Neural progenitor cell (in vitro differentiated cells): Measurements from ENCODE around the gene ITM2C. TPM values are rescaled to one million over a fixed set of nuclear protein-coding genes. Genes with fewer than 3 reads are reported as not detected.
A peak's percentile ranks its signal among the peaks of the same experiment; 100 is the strongest.

Experiments used
- DNase-seq: peaks from one replicate; pipeline ENCODE4 v3.0.0-alpha.2; 2016; ENCODE audit warnings: low spot score
- H2AFZ ChIP-seq: fragments of 200-600 bp; sonication (generic); replicated peaks from 2 replicates; pipeline ENCODE4 v1.6.1; 2016; ENCODE audit warnings: antibody characterized with exemption
- H3F3A ChIP-seq: fragments of 200-600 bp; sonication (generic); 2 replicates; pipeline ENCODE4 v1.6.1; 2016; ENCODE audit warnings: antibody characterized with exemption, low read depth
- H3K27ac ChIP-seq: fragments of 200-600 bp; sonication (generic); 2 replicates; pipeline ENCODE4 v1.5.1; 2016; ENCODE audit warnings: mild to moderate bottlenecking
- H3K27me3 ChIP-seq: fragments of 200-600 bp; sonication (generic); 2 replicates; pipeline ENCODE4 v1.6.1; 2016; ENCODE audit warnings: mild to moderate bottlenecking, moderate library complexity
- H3K36me3 ChIP-seq: fragments of 200-600 bp; sonication (generic); 2 replicates; pipeline ENCODE4 v1.5.1; 2016
- H3K4me1 ChIP-seq: fragments of 200-600 bp; sonication (generic); 2 replicates; pipeline ENCODE4 v1.6.1; 2016; ENCODE audit warnings: mixed run types
- H3K4me2 ChIP-seq: fragments of 200-600 bp; sonication (generic); 2 replicates; pipeline ENCODE4 v1.6.1; 2016
- H3K4me3 ChIP-seq: fragments of 200-600 bp; sonication (generic); 2 replicates; pipeline ENCODE4 v1.5.1; 2016
- H3K79me2 ChIP-seq: fragments of 200-600 bp; sonication (generic); 2 replicates; pipeline ENCODE4 v1.6.1; 2016; ENCODE audit warnings: low read depth
- H3K9ac ChIP-seq: fragments of 200-600 bp; sonication (generic); 2 replicates; pipeline ENCODE4 v1.6.1; 2016
- H3K9me3 ChIP-seq: fragments of 200-600 bp; sonication (generic); 2 replicates; pipeline ENCODE4 v1.5.1; 2016; ENCODE audit warnings: low read depth
- H4K20me1 ChIP-seq: fragments of 200-600 bp; sonication (generic); 2 replicates; pipeline ENCODE4 v1.6.1; 2016; ENCODE audit warnings: low read depth
- H3K27ac Mint-ChIP-seq: 3 replicates; pipeline ENCODE4 v1.8.0; 2021; ENCODE audit warnings: mixed read lengths
- H3K27me3 Mint-ChIP-seq: 2 replicates; pipeline ENCODE4 v1.8.0; 2022; ENCODE audit warnings: low read depth, mild to moderate bottlenecking, inconsistent platforms, moderate library complexity, mixed read lengths; ENCODE audit not compliant: insufficient read depth
- H3K36me3 Mint-ChIP-seq: 3 replicates; pipeline ENCODE4 v1.8.0; 2021; ENCODE audit warnings: mixed read lengths
- H3K4me1 Mint-ChIP-seq: 3 replicates; pipeline ENCODE4 v1.8.0; 2021; ENCODE audit warnings: mixed read lengths
- H3K4me3 Mint-ChIP-seq: 3 replicates; pipeline ENCODE4 v1.8.0; 2021; ENCODE audit warnings: mild to moderate bottlenecking, moderate library complexity, mixed read lengths
- H3K9me3 Mint-ChIP-seq: 3 replicates; pipeline ENCODE4 v1.8.0; 2020; ENCODE audit warnings: mixed read lengths
- EZH2 ChIP-seq: fragments of 200-600 bp; sonication (generic); IDR thresholded peaks from 2 replicates; pipeline ENCODE4 v1.6.1; 2017; ENCODE audit warnings: antibody characterized with exemption, mild to moderate bottlenecking, moderate library complexity
- EZH2phosphoT487 ChIP-seq: fragments of 200-600 bp; sonication (generic); IDR thresholded peaks from 2 replicates; pipeline ENCODE4 v1.6.1; 2017; ENCODE audit warnings: antibody characterized with exemption
- total RNA-seq: library from RNA; depleted of rRNA; stranded (reverse); fragments of >200 nt; gene quantifications from 2 replicates; pipeline ENCODE4 v1.2.3, GENCODE V29; 2015; ENCODE audit warnings: low replicate concordance
- TF ChIP-seq, protein P1 (sequence below): fragments of 200-600 bp; sonication (generic); IDR thresholded peaks from 2 replicates; pipeline ENCODE4 v1.5.1; 2017; ENCODE audit warnings: antibody characterized with exemption, mild to moderate bottlenecking

ITM2C gene
- total RNA-seq, 1 donor from 2014 or later = 84.6 TPM

GRCh38 chr2:230902180-230902899 lies 37.6 kb downstream of the ITM2C start:
- H3K27ac ChIP-seq = no peak overlapping the region
- Mint-ChIP-seq H3K4me1 (peaks cover 69% of the 10 kb centered on the region), H3K4me3 (no peak overlapping the region), H3K36me3 (no peaks in the 10 kb centered on the region), H3K27ac (no peak overlapping the region), H3K9me3 (no peaks in the 10 kb centered on the region), H3K27me3 (peaks cover 22% of the 10 kb centered on the region)
- H3K9me3 ChIP-seq = no peaks in the 10 kb centered on the region
- peaks cover 29% of the 10 kb centered on the region for H3K27me3 ChIP-seq
- no peaks in the 10 kb centered on the region for H4K20me1 ChIP-seq
- H3K4me1 ChIP-seq = peaks cover 19% of the 10 kb centered on the region
- no peaks in the 10 kb centered on the region for H3K36me3 ChIP-seq
- no peaks in the 10 kb centered on the region for H3K79me2 ChIP-seq
- H3K4me3 ChIP-seq = peak overlapping the region; percentile 16
- H3F3A ChIP-seq = no peaks in the 10 kb centered on the region
- no peak overlapping the region for H2AFZ ChIP-seq
- TF ChIP-seq EZH2phosphoT487 = no peak
- TF ChIP-seq, protein P1, sequence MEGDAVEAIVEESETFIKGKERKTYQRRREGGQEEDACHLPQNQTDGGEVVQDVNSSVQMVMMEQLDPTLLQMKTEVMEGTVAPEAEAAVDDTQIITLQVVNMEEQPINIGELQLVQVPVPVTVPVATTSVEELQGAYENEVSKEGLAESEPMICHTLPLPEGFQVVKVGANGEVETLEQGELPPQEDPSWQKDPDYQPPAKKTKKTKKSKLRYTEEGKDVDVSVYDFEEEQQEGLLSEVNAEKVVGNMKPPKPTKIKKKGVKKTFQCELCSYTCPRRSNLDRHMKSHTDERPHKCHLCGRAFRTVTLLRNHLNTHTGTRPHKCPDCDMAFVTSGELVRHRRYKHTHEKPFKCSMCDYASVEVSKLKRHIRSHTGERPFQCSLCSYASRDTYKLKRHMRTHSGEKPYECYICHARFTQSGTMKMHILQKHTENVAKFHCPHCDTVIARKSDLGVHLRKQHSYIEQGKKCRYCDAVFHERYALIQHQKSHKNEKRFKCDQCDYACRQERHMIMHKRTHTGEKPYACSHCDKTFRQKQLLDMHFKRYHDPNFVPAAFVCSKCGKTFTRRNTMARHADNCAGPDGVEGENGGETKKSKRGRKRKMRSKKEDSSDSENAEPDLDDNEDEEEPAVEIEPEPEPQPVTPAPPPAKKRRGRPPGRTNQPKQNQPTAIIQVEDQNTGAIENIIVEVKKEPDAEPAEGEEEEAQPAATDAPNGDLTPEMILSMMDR = peak; percentile 74
- TF ChIP-seq EZH2 = no peak
- H3K9ac ChIP-seq = no peak overlapping the region
- DNase-seq = peak; percentile 74
- peak overlapping the region; percentile 53 for H3K4me2 ChIP-seq

DNA sequence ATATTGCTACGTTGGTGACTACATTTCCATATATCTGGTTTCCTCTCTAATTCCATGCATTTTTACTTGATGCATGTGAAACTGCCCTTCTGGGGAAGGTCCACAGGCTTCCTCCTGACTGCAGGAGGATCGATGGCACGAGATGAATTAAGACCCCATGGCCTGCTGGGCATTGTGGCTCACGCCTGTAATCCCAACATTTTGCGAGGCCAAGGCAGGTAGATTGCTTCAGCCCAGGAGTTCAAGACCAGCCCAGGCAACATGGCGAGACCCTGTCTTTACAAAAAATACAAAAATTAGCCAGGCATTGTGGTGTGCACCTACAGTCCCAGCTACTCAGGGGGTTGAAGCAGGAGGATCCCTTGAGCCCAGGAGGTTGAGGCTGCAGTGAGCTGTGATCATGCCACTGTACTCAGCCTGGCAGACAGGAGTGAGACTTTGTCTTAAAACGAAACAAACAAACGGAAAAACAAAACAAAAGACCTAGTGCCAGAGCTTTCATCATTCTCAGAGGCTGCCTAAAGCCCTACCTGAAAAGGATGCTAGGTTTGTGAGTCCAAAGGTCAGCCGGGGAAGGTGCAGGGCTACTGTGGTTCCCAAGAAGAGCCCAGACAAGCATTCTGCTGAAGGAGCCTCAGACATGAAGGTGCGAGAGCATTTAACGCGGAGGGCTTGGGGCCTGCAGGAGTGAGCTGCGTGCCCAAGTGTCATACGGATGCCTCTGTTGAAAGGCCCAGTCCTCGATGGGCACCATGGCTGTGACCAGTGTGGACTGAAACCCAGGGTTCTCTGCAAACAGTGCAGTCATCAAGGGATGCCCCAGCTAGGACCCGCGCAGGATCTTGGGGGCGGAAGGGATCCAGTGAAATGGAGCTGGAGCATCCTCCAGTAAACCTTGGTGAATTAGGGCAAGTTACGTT lies 38.7 kb downstream of the ITM2C start:
- Mint-ChIP-seq H3K27me3 (peaks cover 26% of the 10 kb centered on the region), H3K9me3 (peaks cover 3% of the 10 kb centered on the region), H3K27ac (no peak overlapping the region), H3K4me1 (peaks cover 72% of the 10 kb centered on the region), H3K4me3 (no peak overlapping the region), H3K36me3 (no peaks in the 10 kb centered on the region)
- no peak for TF ChIP-seq EZH2
- TF ChIP-seq EZH2phosphoT487 = no peak
- TF ChIP-seq, protein P1 = no peak
- peaks cover 29% of the 10 kb centered on the region for H3K27me3 ChIP-seq
- H3K4me2 ChIP-seq = no peak overlapping the region
- H2AFZ ChIP-seq = no peak overlapping the region
- no peaks in the 10 kb centered on the region for H3F3A ChIP-seq
- H3K9ac ChIP-seq = no peak overlapping the region
- no peaks in the 10 kb centered on the region for H3K79me2 ChIP-seq
- H3K4me3 ChIP-seq = no peak overlapping the region
- peaks cover 20% of the 10 kb centered on the region for H3K4me1 ChIP-seq
- no peaks in the 10 kb centered on the region for H4K20me1 ChIP-seq
- H3K9me3 ChIP-seq = no peaks in the 10 kb centered on the region
- H3K36me3 ChIP-seq = no peaks in the 10 kb centered on the region
- no peak for DNase-seq
- no peak overlapping the region for H3K27ac ChIP-seq

- peaks cover 14% of the 10 kb centered on the region for H3K4me1 ChIP-seq
- Mint-ChIP-seq H3K9me3 (peaks cover 3% of the 10 kb centered on the region), H3K4me3 (no peak overlapping the region), H3K36me3 (no peaks in the 10 kb centered on the region), H3K27ac (peak overlapping the region; percentile 53), H3K4me1 (peaks cover 66% of the 10 kb centered on the region), H3K27me3 (peaks cover 26% of the 10 kb centered on the region)
- no peak for DNase-seq
- TF ChIP-seq EZH2phosphoT487 (no peak), EZH2 (no peak)
- TF ChIP-seq, protein P1 = no peak
- H3F3A ChIP-seq = no peaks in the 10 kb centered on the region
- no peaks in the 10 kb centered on the region for H3K36me3 ChIP-seq
- peaks cover 29% of the 10 kb centered on the region for H3K27me3 ChIP-seq
- H3K9ac ChIP-seq = no peak overlapping the region
- H3K4me3 ChIP-seq = no peak overlapping the region
- H3K27ac ChIP-seq = no peak overlapping the region
- no peaks in the 10 kb centered on the region for H3K9me3 ChIP-seq
- H3K79me2 ChIP-seq = no peaks in the 10 kb centered on the region
- no peak overlapping the region for H2AFZ ChIP-seq
- no peaks in the 10 kb centered on the region for H4K20me1 ChIP-seq
- H3K4me2 ChIP-seq = no peak overlapping the region
Observed at GRCh38 chr2:230904856-230905447, 40.2 kb downstream of the ITM2C start.
